ELF-1 (cell line): ENCODE results near the gene NKAIN2.
A peak's percentile ranks its signal among the peaks of the same experiment; 100 is the strongest.
"Not testable (repeated sequence)": the region's sequence is repeated elsewhere in the genome, so short reads cannot be mapped to it uniquely, and the experiment has no call there.

Source experiments
- DNase-seq: peaks from one replicate; pipeline ENCODE4 v3.0.0-alpha.2; 2016; ENCODE audit warnings: low read depth, low spot score

NKAIN2 gene

GRCh38 chr6:124679387-124679786, 875.7 kb downstream of the NKAIN2 start:
- DNase-seq, result no peak

DNA sequence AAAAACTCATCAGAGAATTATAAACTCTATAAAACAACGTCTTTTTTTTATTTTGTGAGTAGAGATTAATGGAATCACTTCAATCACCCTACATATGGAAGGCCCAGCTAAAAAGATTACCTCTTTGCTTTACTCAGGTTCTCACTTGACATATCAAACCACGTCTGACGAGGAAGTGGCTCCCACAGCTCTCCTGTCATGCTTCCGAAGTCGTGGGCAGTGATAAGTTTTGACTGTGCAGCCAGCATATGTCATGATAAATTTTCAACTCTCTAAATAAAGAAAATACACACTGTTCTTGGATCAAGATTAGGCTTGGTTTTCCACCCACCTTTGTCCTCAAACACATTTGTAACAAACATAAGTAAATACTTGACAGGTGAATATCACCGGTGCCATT, 879.1 kb downstream of the NKAIN2 start:
- DNase-seq, result no peak

DNA sequence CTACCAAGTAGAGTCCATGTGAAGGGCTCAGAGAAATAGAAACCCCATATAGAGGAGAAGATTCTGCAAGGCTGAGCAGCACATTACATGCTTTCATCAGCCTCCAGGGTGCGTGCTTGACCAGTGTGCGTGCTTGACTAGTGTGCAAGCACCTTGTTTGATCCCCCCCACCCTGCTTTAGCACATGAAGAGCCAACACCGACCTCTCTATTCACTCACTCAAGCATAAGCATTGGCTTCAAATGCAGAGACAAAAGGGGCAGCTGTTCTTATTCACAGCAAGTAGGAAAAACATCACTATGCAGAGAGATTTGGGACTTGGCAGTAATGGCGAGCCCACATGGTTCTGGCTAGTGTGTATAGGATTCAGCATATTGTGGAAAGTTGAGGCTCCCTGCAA, 879.8 kb downstream of the NKAIN2 start:
- peak; percentile 33 for DNase-seq

GRCh38 chr6:124684621-124685020, 881.0 kb downstream of the NKAIN2 start:
- DNase-seq, result no peak

DNA sequence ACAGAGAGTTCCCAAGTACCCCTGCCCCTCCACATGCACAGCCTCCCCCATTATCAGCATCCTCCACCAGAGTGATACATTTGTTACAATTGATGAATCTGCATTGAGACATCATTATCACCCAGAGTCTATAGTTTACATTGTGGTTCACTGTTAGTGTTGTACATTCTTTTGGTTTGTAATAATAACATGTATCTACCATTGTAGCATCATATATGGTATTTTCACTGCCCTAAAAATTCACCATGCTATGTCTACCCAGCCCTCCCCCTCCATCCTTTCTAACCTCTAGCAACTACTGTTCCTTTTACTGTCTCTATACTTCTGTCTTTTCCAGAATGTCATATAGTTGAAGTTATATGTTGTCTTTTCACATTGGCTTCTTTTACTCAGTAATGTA, 884.7 kb downstream of the NKAIN2 start:
- no peak for DNase-seq

GRCh38 chr6:124694139-124694705, 890.6 kb downstream of the NKAIN2 start:
- no peak for DNase-seq

DNA sequence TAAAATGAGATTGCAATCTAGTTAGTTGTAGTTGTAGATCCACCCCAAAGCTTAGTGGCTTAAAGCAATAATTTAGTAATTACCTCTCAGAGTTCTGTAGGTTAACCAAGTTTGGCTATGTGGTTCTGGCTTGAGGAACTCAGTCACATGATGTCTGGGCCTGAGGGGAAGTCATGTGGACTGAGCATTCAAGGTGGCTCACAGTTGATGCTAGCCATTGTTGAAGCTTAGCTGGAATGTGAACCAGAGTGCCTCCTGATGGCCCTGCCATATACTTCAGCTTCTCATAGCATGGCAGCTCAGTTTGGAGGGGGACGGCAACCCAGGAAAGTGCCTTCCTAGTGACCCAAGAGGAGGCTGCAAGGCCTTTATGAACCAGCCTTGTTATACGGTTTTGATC, 895.4 kb downstream of the NKAIN2 start:
- DNase-seq, result peak; percentile 34

DNA sequence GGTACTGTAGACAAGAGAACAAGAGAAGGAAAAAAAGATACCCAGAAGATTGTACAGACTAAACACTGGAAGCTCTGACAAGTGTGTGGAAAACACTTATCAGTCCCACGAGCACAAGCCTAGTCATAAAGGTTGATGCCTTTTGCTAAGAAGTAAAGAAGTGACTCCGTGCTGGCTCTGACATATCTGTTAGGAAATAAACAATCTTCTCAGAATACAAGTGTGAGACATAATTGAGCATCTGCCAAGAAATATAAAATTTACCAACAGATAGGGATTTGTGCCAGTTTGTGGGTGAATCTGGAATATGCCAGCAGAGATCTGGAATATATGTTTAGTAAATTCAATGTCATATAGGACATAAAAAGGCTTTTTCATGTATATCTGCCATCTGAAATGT, 899.9 kb downstream of the NKAIN2 start:
- DNase-seq, result no peak

GRCh38 chr6:124712532-124712931, 908.9 kb downstream of the NKAIN2 start:
- DNase-seq, result peak; percentile 30

- DNase-seq, result no peak
These were observed 911.1 kb downstream of the NKAIN2 start for GRCh38 chr6:124714728-124715127.

DNA sequence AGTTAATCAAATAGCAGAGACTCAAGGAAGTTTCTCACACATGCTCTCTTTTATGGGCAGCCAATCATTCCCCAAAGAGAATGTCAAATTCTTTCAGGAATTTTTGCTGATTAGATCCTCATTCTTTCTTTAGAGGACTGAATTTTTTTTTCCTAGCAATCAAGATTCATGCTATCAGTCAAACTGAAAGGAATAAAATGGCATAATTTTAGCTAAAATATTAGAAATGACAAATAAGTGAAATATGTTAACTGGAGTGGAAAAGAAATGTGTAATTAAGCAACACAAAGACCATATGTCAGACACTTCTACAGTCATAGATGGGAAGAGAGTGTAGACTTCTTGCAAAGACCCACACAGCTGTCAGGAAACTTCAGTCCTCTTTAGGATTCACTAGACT, 916.2 kb downstream of the NKAIN2 start:
- no peak for DNase-seq

- DNase-seq, result no peak
These were observed 917.7 kb downstream of the NKAIN2 start for GRCh38 chr6:124721331-124721730.

- no peak for DNase-seq
These were observed 918.6 kb downstream of the NKAIN2 start for GRCh38 chr6:124722141-124722878.

DNA sequence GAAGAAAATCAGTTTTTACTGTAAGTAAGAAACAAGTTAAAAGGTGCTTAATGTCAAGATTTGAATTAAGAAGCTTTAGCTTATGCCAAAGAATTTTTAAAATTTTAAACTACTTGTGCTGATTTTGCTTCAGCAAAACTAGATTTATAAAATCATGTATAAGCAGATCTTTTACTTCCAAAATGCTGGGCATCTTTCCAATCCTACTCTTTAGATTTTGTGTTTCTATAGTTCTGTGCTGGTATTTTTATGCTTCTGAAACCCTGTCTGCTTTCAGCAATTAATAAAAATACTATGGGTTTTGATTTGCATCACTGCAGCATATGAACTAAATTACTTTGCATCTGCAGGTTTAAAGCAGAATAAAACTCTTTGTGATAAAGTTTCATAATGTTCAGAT, 920.0 kb downstream of the NKAIN2 start:
- DNase-seq, result no peak

GRCh38 chr6:124737804-124738203, 934.1 kb downstream of the NKAIN2 start:
- not testable (repeated sequence) for DNase-seq

- no peak for DNase-seq
These were observed 934.8 kb downstream of the NKAIN2 start for GRCh38 chr6:124738482-124738881.

DNA sequence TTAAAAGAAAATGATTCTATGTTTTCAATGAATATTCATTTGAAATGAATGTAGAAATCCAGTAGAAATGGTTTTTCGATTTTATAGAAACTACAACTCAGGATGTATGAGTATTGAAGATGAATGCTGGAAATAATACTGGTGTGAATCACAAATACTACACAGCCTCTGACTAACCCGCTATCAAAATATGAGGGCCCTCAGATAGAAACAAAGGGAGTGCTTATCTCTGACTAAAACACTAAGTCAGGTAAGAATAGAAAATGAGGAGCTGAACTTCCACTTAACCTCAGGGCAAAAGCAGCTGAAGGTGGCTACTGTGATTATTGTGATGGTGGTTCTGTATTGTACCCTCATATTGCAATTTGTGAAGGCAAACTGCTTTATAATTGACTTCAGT, 937.7 kb downstream of the NKAIN2 start:
- no peak for DNase-seq

DNA sequence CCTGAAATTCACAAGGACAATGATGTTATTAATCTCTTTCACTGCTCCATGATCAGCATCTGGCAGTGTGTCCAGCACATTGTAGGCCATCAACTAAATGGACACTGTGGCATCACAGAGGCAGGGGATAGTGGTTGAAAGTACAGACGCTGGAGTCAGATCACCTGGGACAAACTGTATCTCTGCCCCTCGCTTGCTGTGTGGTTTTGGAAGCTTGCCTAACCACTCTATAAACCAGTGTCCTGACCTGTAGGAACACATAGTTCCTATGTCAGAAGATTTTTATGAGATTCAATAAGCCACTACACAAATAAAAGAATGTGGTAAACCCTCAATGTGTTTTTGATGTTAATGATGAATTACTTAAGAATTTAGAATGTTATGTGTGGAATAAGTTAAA, 939.3 kb downstream of the NKAIN2 start:
- no peak for DNase-seq

GRCh38 chr6:124743420-124743819, 939.8 kb downstream of the NKAIN2 start:
- no peak for DNase-seq

DNA sequence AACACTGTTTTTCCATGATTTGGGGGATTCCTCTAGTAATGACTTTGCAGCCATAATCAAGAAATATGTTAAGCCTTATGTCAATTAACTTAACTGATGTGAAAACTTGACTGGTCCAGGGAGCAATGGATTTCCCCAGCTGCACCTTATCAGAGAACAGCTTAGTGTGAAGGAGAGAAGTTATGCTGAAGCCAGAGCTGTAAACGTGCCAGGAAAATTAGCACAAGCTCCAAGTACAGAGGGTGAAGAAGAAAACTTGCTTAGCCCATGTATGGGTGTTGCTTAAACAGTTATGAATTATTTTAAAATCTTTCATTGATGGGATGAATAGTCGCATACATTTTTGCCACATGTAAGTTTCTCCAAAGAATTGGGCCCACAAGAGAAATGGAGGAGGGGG, 943.7 kb downstream of the NKAIN2 start:
- no peak for DNase-seq

DNA sequence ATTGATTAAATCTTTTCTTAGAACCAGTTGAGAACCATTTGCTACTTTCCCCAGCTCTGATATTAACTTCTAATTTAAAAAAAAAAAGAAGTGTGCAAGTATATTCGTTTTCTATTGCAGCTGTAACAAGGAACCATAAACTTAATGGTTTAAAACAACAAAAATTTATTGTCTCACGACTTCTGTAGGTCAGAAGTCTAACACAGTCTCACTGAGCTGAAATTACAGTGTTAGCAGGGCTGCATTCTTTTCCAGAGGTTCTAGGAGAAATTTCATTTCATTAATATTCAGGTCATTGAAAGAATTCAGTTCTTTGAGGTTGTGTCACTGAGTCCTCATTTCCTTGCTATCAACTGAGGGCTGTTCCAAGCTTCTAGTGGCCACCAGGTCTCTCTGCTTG, 945.1 kb downstream of the NKAIN2 start:
- no peak for DNase-seq

- DNase-seq, result no peak
These were observed 949.3 kb downstream of the NKAIN2 start for GRCh38 chr6:124753001-124753400.

DNA sequence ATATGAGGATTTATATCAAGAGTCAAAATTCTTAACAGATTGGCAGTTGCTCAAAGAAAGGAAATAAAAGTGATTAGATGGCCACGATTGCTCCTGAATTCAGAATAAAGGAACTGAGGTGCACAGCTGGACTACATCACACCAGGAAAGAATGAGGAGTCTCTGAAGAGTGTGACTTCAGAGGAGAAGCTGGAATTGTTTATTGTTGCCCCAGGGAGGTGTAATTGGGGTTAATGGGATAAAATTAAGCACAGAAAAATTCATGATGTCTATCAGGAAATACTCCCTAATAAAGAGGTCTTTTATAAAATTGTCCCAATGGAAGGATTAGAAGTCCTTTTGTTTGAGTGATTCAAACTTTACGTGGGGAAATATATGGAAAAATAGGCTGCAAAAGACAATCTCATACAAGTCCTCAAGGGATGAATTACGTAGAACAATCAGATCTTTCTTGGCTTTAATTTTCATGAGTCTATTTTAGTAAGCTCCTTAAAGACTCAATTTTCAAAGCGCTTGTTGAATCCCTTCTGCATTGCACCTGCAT, 950.0 kb downstream of the NKAIN2 start:
- DNase-seq, result no peak
